Mononuclear cell (primary cell): Measurements from ENCODE around the gene UNC13B. TPM values are rescaled to one million over a fixed set of nuclear protein-coding genes. Genes with fewer than 3 reads are reported as not detected.
"Not testable (repeated sequence)": the region's sequence is repeated elsewhere in the genome, so short reads cannot be mapped to it uniquely, and the experiment has no call there.

Experiments
- H3K27me3 ChIP-seq: 2 replicates; pipeline ENCODE4 v1.6.0; 2011; ENCODE audit warnings: low read length, control low read depth; ENCODE audit not compliant: insufficient read depth
- H3K4me1 ChIP-seq: 2 replicates; pipeline ENCODE4 v1.5.1; 2011; ENCODE audit warnings: mild to moderate bottlenecking, low read length, control low read depth; ENCODE audit not compliant: insufficient read depth
- H3K4me3 ChIP-seq: 2 replicates; pipeline ENCODE4 v1.5.1; 2011; ENCODE audit warnings: mild to moderate bottlenecking, low read length, moderate library complexity
- H3K9me3 ChIP-seq: 2 replicates; pipeline ENCODE4 v1.5.1; 2011; ENCODE audit warnings: low read depth, mild to moderate bottlenecking, control low read depth, low read length
- total RNA-seq: library from RNA; depleted of rRNA; stranded (reverse); fragments of >200 nt; gene quantifications from one replicate; pipeline ENCODE4 v1.2.3, GENCODE V29; 2012

The UNC13B gene
- total RNA-seq, 1 donor, result 0.31 TPM

- not testable (repeated sequence) for H3K4me3 ChIP-seq, H3K9me3 ChIP-seq, H3K4me1 ChIP-seq
- H3K27me3 ChIP-seq, result peaks cover 13% of the 10 kb centered on the region
Observed at GRCh38 chr9:35409434-35409833, 247.6 kb downstream of the UNC13B start.

- Histone ChIP-seq H3K27me3 (peaks cover 13% of the 10 kb centered on the region), H3K9me3 (no peaks in the 10 kb centered on the region), H3K4me1 (no peaks in the 10 kb centered on the region), H3K4me3 (no peak overlapping the region)
Observed at GRCh38 chr9:35414889-35415288, 253.1 kb downstream of the UNC13B start.

GRCh38 chr9:35415402-35416097, 253.7 kb downstream of the UNC13B start:
- H3K27me3 ChIP-seq, result peaks cover 13% of the 10 kb centered on the region
- H3K9me3 ChIP-seq, result no peaks in the 10 kb centered on the region
- H3K4me1 ChIP-seq, result no peaks in the 10 kb centered on the region
- no peak overlapping the region for H3K4me3 ChIP-seq

GRCh38 chr9:35416098-35416427, 254.3 kb downstream of the UNC13B start:
- no peaks in the 10 kb centered on the region for H3K4me1 ChIP-seq
- no peak overlapping the region for H3K4me3 ChIP-seq
- H3K27me3 ChIP-seq, result peaks cover 13% of the 10 kb centered on the region
- H3K9me3 ChIP-seq, result no peaks in the 10 kb centered on the region

GRCh38 chr9:35422346-35422745, 260.5 kb downstream of the UNC13B start:
- H3K4me1 ChIP-seq, result no peaks in the 10 kb centered on the region
- H3K27me3 ChIP-seq, result peaks cover 4% of the 10 kb centered on the region
- no peaks in the 10 kb centered on the region for H3K9me3 ChIP-seq
- no peak overlapping the region for H3K4me3 ChIP-seq

- H3K4me3 ChIP-seq, result no peak overlapping the region
- no peaks in the 10 kb centered on the region for H3K4me1 ChIP-seq
- H3K27me3 ChIP-seq, result peaks cover 7% of the 10 kb centered on the region
- no peaks in the 10 kb centered on the region for H3K9me3 ChIP-seq
Observed at GRCh38 chr9:35422753-35423152, 260.9 kb downstream of the UNC13B start.

- Histone ChIP-seq H3K27me3 (peaks cover 13% of the 10 kb centered on the region), H3K4me1 (no peaks in the 10 kb centered on the region), H3K9me3 (peaks cover 3% of the 10 kb centered on the region), H3K4me3 (no peak overlapping the region)
Observed at GRCh38 chr9:35423499-35423898, 261.7 kb downstream of the UNC13B start.

GRCh38 chr9:35424356-35425352, 262.8 kb downstream of the UNC13B start:
- H3K27me3 ChIP-seq, result peaks cover 19% of the 10 kb centered on the region
- H3K9me3 ChIP-seq, result peaks cover 11% of the 10 kb centered on the region
- H3K4me1 ChIP-seq, result no peaks in the 10 kb centered on the region
- no peak overlapping the region for H3K4me3 ChIP-seq

- Histone ChIP-seq H3K27me3 (peaks cover 22% of the 10 kb centered on the region), H3K9me3 (peaks cover 11% of the 10 kb centered on the region), H3K4me3 (no peak overlapping the region), H3K4me1 (no peaks in the 10 kb centered on the region)
Observed at GRCh38 chr9:35426627-35427026, 264.8 kb downstream of the UNC13B start.

GRCh38 chr9:35431467-35431866, 269.7 kb downstream of the UNC13B start:
- Histone ChIP-seq H3K27me3 (peaks cover 22% of the 10 kb centered on the region), H3K9me3 (peaks cover 11% of the 10 kb centered on the region)

GRCh38 chr9:35432076-35432475, 270.3 kb downstream of the UNC13B start:
- Histone ChIP-seq H3K9me3 (peaks cover 11% of the 10 kb centered on the region), H3K4me1 (no peaks in the 10 kb centered on the region), H3K27me3 (peaks cover 22% of the 10 kb centered on the region), H3K4me3 (no peak overlapping the region)

More at GRCh38 chr9:35431467-35431866, 269.7 kb downstream of the UNC13B start:
- H3K4me3 ChIP-seq, result no peak overlapping the region
- no peaks in the 10 kb centered on the region for H3K4me1 ChIP-seq

- no peaks in the 10 kb centered on the region for H3K4me1 ChIP-seq
Observed at GRCh38 chr9:35436933-35437332, 275.1 kb downstream of the UNC13B start.

GRCh38 chr9:35446012-35446411, 284.2 kb downstream of the UNC13B start:
- H3K27me3 ChIP-seq, result peaks cover 18% of the 10 kb centered on the region
- H3K9me3 ChIP-seq, result no peaks in the 10 kb centered on the region
- no peaks in the 10 kb centered on the region for H3K4me1 ChIP-seq
- no peak overlapping the region for H3K4me3 ChIP-seq

More at GRCh38 chr9:35436933-35437332, 275.1 kb downstream of the UNC13B start:
- Histone ChIP-seq H3K9me3 (no peaks in the 10 kb centered on the region), H3K4me3 (no peak overlapping the region), H3K27me3 (peaks cover 4% of the 10 kb centered on the region)

GRCh38 chr9:35448496-35448895, 286.7 kb downstream of the UNC13B start:
- H3K4me1 ChIP-seq, result no peaks in the 10 kb centered on the region
- H3K27me3 ChIP-seq, result peaks cover 18% of the 10 kb centered on the region
- H3K9me3 ChIP-seq, result no peaks in the 10 kb centered on the region
- H3K4me3 ChIP-seq, result no peak overlapping the region

- Histone ChIP-seq H3K9me3 (no peaks in the 10 kb centered on the region), H3K27me3 (peaks cover 13% of the 10 kb centered on the region), H3K4me1 (no peaks in the 10 kb centered on the region), H3K4me3 (no peak overlapping the region)
Observed at GRCh38 chr9:35452481-35452880, 290.7 kb downstream of the UNC13B start.
